Mesendoderm (in vitro differentiated cells): Measurements from ENCODE around the gene CBR1.

ENCODE experiments used
- DNase-seq: peaks from one replicate; pipeline ENCODE4 v3.0.0; 2013
- H2AK5ac ChIP-seq: 2 replicates; pipeline ENCODE4 v1.6.1; 2013; ENCODE audit warnings: low read length, inconsistent platforms
- H2BK120ac ChIP-seq: 2 replicates; pipeline ENCODE4 v1.6.1; 2013; ENCODE audit warnings: low read depth, mild to moderate bottlenecking, low read length, moderate library complexity, mixed read lengths
- H2BK15ac ChIP-seq: replicated peaks from 2 replicates; pipeline ENCODE4 v1.6.1; 2013; ENCODE audit warnings: low read depth, mild to moderate bottlenecking, moderate library complexity
- H2BK5ac ChIP-seq: 2 replicates; pipeline ENCODE4 v1.6.1; 2013; ENCODE audit warnings: low read length, inconsistent platforms
- H3K18ac ChIP-seq: 2 replicates; pipeline ENCODE4 v1.6.1; 2013; ENCODE audit warnings: mild to moderate bottlenecking, low read length, mixed read lengths
- H3K23ac ChIP-seq: one replicate; pipeline ENCODE4 v1.6.1; 2013; ENCODE audit warnings: low read length
- H3K27ac ChIP-seq: 2 replicates; pipeline ENCODE4 v1.5.1; 2013; ENCODE audit warnings: low read depth, mild to moderate bottlenecking, inconsistent platforms, low read length, moderate library complexity
- H3K27me3 ChIP-seq: 2 replicates; pipeline ENCODE4 v1.6.1; 2013; ENCODE audit warnings: low read length, control low read depth, mild to moderate bottlenecking, inconsistent platforms; ENCODE audit not compliant: insufficient read depth, poor library complexity
- H3K36me3 ChIP-seq: 2 replicates; pipeline ENCODE4 v1.6.1; 2013; ENCODE audit warnings: low read length, inconsistent platforms; ENCODE audit not compliant: control insufficient read depth, insufficient read depth
- H3K4ac ChIP-seq: one replicate; pipeline ENCODE4 v1.6.1; 2013; ENCODE audit warnings: low read depth, mild to moderate bottlenecking, low read length, moderate library complexity
- H3K4me1 ChIP-seq: 2 replicates; pipeline ENCODE4 v1.6.1; 2013; ENCODE audit warnings: low read depth, low read length, inconsistent platforms; ENCODE audit not compliant: control insufficient read depth
- H3K4me2 ChIP-seq: 2 replicates; pipeline ENCODE4 v1.6.1; 2013; ENCODE audit warnings: low read length
- H3K4me3 ChIP-seq: 2 replicates; pipeline ENCODE4 v1.5.1; 2013; ENCODE audit warnings: mild to moderate bottlenecking, low read length
- H3K56ac ChIP-seq: one replicate; pipeline ENCODE4 v1.6.1; 2013; ENCODE audit warnings: low read length
- H3K79me1 ChIP-seq: 2 replicates; pipeline ENCODE4 v1.6.1; 2013; ENCODE audit warnings: low read length, inconsistent platforms
- H3K79me2 ChIP-seq: 2 replicates; pipeline ENCODE4 v1.6.1; 2013; ENCODE audit warnings: mild to moderate bottlenecking, low read length; ENCODE audit not compliant: control insufficient read depth, insufficient read depth
- H3K9ac ChIP-seq: 2 replicates; pipeline ENCODE4 v1.6.1; 2013; ENCODE audit warnings: low read length, inconsistent platforms
- H4K5ac ChIP-seq: one replicate; pipeline ENCODE4 v1.6.1; 2013; ENCODE audit warnings: low read length
- H4K8ac ChIP-seq: one replicate; pipeline ENCODE4 v1.6.1; 2013; ENCODE audit warnings: low read depth, mild to moderate bottlenecking, control low read depth, low read length, moderate library complexity
- WGBS: extraction: QIAGEN DNeasy Blood & Tissue Kit; methylation state at CpG from one replicate; pipeline ENCODE4 v1.1.7; 2013; ENCODE audit warnings: low lambda C conversion rate, missing lambda C conversion rate; ENCODE audit not compliant: insufficient coverage; ENCODE audit errors: extremely low coverage; 5-methylcytosine and 5-hydroxymethylcytosine counted together

Gene CBR1

GRCh38 chr21:36100971-36101641 is 31.3 kb downstream of the CBR1 start:
- no peaks in the 10 kb centered on the region for H3K36me3 ChIP-seq

GRCh38 chr21:36103434-36103833 is 33.6 kb downstream of the CBR1 start:
- peak; percentile 41 for DNase-seq
- no peak overlapping the region for H3K9ac ChIP-seq
- peaks cover 4% of the 10 kb centered on the region for H3K4me1 ChIP-seq
- no peak overlapping the region for H3K4me2 ChIP-seq
- H3K79me1 ChIP-seq: no peaks in the 10 kb centered on the region
- H3K4ac ChIP-seq: no peak overlapping the region
- H3K36me3 ChIP-seq: no peaks in the 10 kb centered on the region
- no peaks in the 10 kb centered on the region for H3K79me2 ChIP-seq
- no peak overlapping the region for H2AK5ac ChIP-seq
- no peak overlapping the region for H4K8ac ChIP-seq
- H3K56ac ChIP-seq: no peak overlapping the region
- H2BK5ac ChIP-seq: no peak overlapping the region
- H3K4me3 ChIP-seq: no peak overlapping the region
- no peak overlapping the region for H4K5ac ChIP-seq
- no peak overlapping the region for H2BK120ac ChIP-seq
- no peak overlapping the region for H3K23ac ChIP-seq
- no peak overlapping the region for H3K27ac ChIP-seq
- H3K27me3 ChIP-seq: no peaks in the 10 kb centered on the region
- H3K18ac ChIP-seq: no peak overlapping the region
- H2BK15ac ChIP-seq: no peak overlapping the region

More at GRCh38 chr21:36100971-36101641, 31.3 kb downstream of the CBR1 start:
- no peak overlapping the region for H3K4ac ChIP-seq
- no peaks in the 10 kb centered on the region for H3K79me1 ChIP-seq
- no peaks in the 10 kb centered on the region for H3K27me3 ChIP-seq
- no peak overlapping the region for H3K23ac ChIP-seq
- peak overlapping the region; percentile 68 for H2BK120ac ChIP-seq
- no peak for DNase-seq
- peak overlapping the region; percentile 90 for H3K18ac ChIP-seq
- H3K27ac ChIP-seq: peak overlapping the region; percentile 54
- H3K4me3 ChIP-seq: no peak overlapping the region
- H3K4me2 ChIP-seq: no peak overlapping the region
- no peak overlapping the region for H2AK5ac ChIP-seq
- WGBS: no CpG with 5 or more reads among the region's 6 CpGs
- H2BK15ac ChIP-seq: no peak overlapping the region
- H3K56ac ChIP-seq: no peak overlapping the region
- no peak overlapping the region for H3K9ac ChIP-seq
- no peak overlapping the region for H4K5ac ChIP-seq
- no peak overlapping the region for H2BK5ac ChIP-seq
- no peak overlapping the region for H4K8ac ChIP-seq
- H3K4me1 ChIP-seq: peaks cover 4% of the 10 kb centered on the region
- H3K79me2 ChIP-seq: no peaks in the 10 kb centered on the region

- Histone ChIP-seq H3K79me1 (no peaks in the 10 kb centered on the region), H3K4me1 (peaks cover 4% of the 10 kb centered on the region), H3K36me3 (no peaks in the 10 kb centered on the region), H4K5ac (no peak overlapping the region), H3K4ac (peak overlapping the region; percentile 56), H2BK5ac (peak overlapping the region; percentile 64), H3K4me3 (peak overlapping the region; percentile 1), H2AK5ac (peak overlapping the region; percentile 56), H3K56ac (peak overlapping the region; percentile 89), H2BK15ac (no peak overlapping the region), H3K9ac (peak overlapping the region; percentile 76), H3K27me3 (no peaks in the 10 kb centered on the region), H3K79me2 (no peaks in the 10 kb centered on the region), H2BK120ac (no peak overlapping the region), H4K8ac (no peak overlapping the region), H3K23ac (no peak overlapping the region), H3K18ac (peak overlapping the region; percentile 25), H3K27ac (peak overlapping the region; percentile 25), H3K4me2 (peak overlapping the region; percentile 19)
- peak; percentile 81 for DNase-seq
- WGBS: no CpG with 5 or more reads among the region's 29 CpGs
These were observed 34.8 kb downstream of the CBR1 start for GRCh38 chr21:36104317-36105300.

GRCh38 chr21:36105327-36105842 is 35.6 kb downstream of the CBR1 start:
- no peak overlapping the region for H4K8ac ChIP-seq
- no peaks in the 10 kb centered on the region for H3K79me2 ChIP-seq
- H3K36me3 ChIP-seq: no peaks in the 10 kb centered on the region
- H3K18ac ChIP-seq: peak overlapping the region; percentile 25
- H3K23ac ChIP-seq: no peak overlapping the region
- H2BK5ac ChIP-seq: peak overlapping the region; percentile 64
- peak overlapping the region; percentile 1 for H3K4me3 ChIP-seq
- H2BK120ac ChIP-seq: no peak overlapping the region
- H4K5ac ChIP-seq: no peak overlapping the region
- no peaks in the 10 kb centered on the region for H3K27me3 ChIP-seq
- no CpG with 5 or more reads among the region's 4 CpGs for WGBS
- H3K9ac ChIP-seq: peak overlapping the region; percentile 76
- H3K27ac ChIP-seq: peak overlapping the region; percentile 25
- H3K56ac ChIP-seq: peak overlapping the region; percentile 89
- peak overlapping the region; percentile 5 for H3K4ac ChIP-seq
- peak overlapping the region; percentile 19 for H3K4me2 ChIP-seq
- H2AK5ac ChIP-seq: peak overlapping the region; percentile 56
- H2BK15ac ChIP-seq: no peak overlapping the region
- H3K4me1 ChIP-seq: peaks cover 4% of the 10 kb centered on the region
- no peaks in the 10 kb centered on the region for H3K79me1 ChIP-seq
- DNase-seq: peak; percentile 38

- H2BK120ac ChIP-seq: no peak overlapping the region
- no peak overlapping the region for H3K27ac ChIP-seq
- no peak overlapping the region for H3K4ac ChIP-seq
- no peaks in the 10 kb centered on the region for H3K27me3 ChIP-seq
- H4K8ac ChIP-seq: no peak overlapping the region
- H3K4me1 ChIP-seq: peaks cover 4% of the 10 kb centered on the region
- no peak overlapping the region for H3K4me2 ChIP-seq
- WGBS: no CpG with 5 or more reads among the region's 10 CpGs
- H3K36me3 ChIP-seq: no peaks in the 10 kb centered on the region
- no peak overlapping the region for H3K4me3 ChIP-seq
- no peak overlapping the region for H4K5ac ChIP-seq
- H3K79me1 ChIP-seq: no peaks in the 10 kb centered on the region
- H3K9ac ChIP-seq: no peak overlapping the region
- H3K79me2 ChIP-seq: no peaks in the 10 kb centered on the region
- DNase-seq: no peak
- no peak overlapping the region for H2BK15ac ChIP-seq
- H2AK5ac ChIP-seq: no peak overlapping the region
- no peak overlapping the region for H3K56ac ChIP-seq
- H2BK5ac ChIP-seq: no peak overlapping the region
- no peak overlapping the region for H3K23ac ChIP-seq
- no peak overlapping the region for H3K18ac ChIP-seq
These were observed 40.0 kb downstream of the CBR1 start for GRCh38 chr21:36109868-36110267.
